Hindlimb muscle (tissue), 1 donor: ENCODE data around the gene CEP112. TPM values are rescaled to one million over a fixed set of nuclear protein-coding genes. Genes with fewer than 3 reads are reported as not detected.
"Not testable (repeated sequence)": the region's sequence is repeated elsewhere in the genome, so short reads cannot be mapped to it uniquely, and the experiment has no call there.

ENCODE experiments used
- DNase-seq: peaks from one replicate; pipeline ENCODE4 v3.0.0-alpha.2; 2013
- polyA plus RNA-seq: library from polyadenylated mRNA; unstranded; fragments of 120-200 nt; gene quantifications from one replicate; pipeline ENCODE4 v1.2.1, GENCODE V29; 2013; ENCODE audit not compliant: insufficient read length

CEP112 gene
- polyA plus RNA-seq, 1 donor: 14.8 TPM

DNA sequence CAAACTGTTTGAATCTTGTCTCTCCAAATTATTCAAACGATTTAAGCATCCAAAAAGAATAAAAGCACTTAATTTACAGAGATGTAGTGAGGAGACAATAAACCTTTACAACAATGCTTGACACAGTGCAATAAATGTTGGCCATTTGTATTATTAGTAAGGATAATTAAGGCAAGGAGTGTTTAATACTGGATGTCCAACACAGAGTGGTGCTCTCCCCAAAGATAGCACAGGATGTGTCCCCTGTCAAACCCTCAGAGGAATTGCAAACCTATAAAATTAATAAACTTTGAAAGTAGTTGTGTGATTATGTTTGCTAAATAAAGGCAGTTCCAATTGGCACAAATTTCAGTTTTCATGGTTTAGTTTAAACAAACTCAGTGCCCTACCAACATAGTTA, 377.5 kb downstream of the CEP112 start:
- no peak for DNase-seq

DNA sequence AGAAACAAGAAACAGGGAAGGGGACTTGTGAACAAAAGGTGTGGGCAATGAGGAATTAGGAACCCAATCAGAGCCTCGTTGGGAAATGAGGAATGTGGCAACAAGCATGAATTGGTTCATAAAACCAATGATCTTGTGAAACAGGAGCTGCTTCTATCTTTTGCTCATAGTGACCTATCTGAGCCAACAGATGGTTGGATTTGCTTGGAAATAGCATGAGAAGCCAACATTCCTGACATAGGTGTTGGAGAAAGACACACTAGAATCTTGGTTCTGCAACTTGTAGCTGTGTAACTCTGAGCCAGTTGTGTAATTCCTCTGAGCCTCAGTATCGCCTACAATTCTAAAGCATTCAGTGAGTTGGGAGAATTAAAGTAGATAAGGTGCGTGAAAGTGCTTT, 378.6 kb downstream of the CEP112 start:
- no peak for DNase-seq

DNA sequence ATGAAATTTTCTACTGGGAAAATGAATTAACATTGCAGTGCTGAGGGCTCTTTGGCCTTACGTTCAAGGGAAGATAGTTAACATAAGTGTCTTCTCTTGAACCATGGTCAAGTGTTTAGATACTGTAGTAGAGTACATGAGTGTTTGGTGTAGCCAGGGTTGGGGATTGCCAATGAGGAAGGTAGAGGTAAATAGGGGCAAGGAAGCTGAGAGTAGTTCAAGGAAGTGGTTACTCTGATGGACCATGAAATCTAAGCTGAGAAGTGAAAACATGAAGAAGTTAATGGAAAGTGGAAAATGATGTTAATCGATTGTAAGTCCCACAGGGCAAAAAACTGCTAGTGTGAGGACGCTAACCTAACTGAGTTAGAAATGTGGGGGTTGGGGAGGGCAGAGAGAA, 380.9 kb downstream of the CEP112 start:
- DNase-seq: no peak

DNA sequence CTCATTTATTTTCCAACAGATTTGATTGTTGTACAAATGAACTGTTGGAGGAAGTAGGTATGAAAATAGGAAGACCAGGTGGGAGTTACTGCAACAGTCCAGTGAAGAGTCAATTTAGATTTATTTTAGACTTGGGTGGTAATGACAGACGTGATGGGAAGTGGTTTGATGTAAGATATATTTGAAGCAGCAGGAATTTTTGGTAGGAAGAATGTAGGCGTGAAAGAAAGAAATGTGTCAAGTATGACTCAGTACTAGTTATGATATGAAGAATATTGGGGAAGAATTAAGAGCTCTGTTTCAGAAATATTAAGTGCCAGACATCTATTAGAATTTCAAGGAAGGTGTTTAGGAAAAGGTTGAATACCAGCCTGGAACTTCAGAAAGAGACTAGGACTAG, 382.6 kb downstream of the CEP112 start:
- no peak for DNase-seq

DNA sequence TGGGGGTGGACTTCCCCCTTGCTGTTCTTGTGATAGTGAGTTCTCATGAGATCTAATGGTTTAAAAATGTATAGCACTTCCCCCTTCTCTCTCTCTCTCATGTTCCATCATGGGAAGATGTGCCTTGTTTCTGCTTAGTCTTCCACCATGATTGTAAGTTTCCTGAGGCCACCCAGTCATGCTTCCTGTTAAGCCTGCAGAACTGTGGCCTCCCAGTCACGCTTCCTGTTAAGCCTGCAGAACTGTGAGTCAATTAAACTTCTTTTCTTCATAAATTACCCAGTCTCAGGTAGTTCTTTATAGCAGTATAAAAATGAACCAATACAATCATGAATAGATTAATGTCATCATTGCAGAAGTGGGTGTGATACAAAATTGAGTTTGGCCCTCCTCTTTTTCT, 383.4 kb downstream of the CEP112 start:
- not testable (repeated sequence) for DNase-seq

- DNase-seq: no peak
These were observed 384.6 kb downstream of the CEP112 start for GRCh38 chr17:65807361-65807760.

GRCh38 chr17:65801513-65801912, 390.4 kb downstream of the CEP112 start:
- DNase-seq: no peak

DNA sequence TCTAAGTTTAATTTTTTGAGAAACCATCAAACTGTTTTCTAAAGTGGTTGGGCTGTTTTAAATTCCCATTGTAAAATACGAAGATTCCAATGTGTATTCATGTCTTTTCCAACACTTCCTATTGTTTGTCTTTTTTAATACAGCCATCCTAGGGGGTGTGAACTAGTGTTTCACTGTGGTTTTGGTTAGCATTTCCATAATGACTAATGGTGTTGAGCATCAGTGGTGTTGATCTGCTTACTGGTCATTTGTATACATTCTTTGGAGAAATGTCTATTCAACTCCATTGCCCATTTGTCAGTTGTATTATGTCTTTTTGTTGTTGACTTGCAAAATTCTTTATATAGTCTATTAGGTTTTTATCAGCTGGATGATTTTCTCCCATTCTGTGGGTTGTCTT, 391.3 kb downstream of the CEP112 start:
- no peak for DNase-seq

DNA sequence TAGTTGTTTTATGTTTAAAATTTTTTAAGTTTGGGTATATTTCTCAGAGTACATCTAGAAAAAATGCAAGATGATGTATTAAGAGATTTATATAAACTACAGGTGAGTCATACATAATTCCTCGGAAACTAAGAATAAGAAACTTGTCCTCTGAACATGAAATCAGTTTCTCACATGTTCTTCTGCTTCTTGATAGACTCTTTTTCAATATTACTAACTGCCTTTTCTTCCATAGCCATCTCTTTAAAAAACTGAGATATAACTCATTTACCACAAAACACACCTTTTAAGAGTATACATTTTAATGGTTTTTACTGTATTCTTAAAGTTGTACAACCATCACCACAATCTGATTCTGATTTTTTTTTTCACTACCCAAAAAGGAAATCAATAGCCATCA, 392.1 kb downstream of the CEP112 start:
- no peak for DNase-seq

DNA sequence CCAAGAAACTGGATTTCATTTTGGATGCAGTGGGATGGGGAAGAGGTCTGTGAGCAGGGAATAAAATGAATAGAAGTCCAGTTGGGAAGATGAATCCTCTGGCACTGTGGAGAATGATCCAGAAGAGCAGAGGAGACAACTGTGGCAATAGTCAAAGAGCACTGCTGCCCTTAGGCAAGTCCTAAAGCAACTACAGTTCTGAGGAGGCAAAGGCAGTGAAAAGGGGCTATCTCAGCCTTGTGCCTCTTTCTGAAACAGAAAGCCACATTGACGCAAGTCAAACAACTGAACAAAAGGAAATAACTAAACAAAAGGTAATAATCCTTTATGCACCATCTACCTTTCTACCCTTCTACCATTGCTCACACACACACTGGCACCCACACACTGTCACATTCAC, 392.5 kb downstream of the CEP112 start:
- no peak for DNase-seq

- DNase-seq: no peak
These were observed 394.1 kb downstream of the CEP112 start for GRCh38 chr17:65797809-65798208.

- DNase-seq: no peak
These were observed 394.8 kb downstream of the CEP112 start for GRCh38 chr17:65797101-65797500.

DNA sequence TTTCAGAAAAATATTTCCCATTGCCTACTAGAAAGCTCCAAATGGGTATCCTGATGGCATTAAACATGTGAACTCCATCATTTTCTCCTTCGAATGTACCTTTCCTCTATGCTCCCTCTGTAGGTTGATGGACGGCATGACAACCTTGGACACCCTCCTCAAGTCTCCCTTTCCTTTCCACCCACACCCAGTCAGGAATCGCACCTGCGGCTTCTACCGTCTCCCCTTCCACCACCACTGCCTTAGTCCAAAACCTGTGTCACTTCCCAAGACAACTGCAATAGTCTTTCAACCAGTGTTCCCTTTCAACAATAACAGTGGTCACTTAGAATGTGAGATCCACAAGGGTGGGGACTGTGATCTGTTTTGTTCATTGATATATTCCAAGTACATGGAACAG, 397.4 kb downstream of the CEP112 start:
- DNase-seq: no peak

- DNase-seq: no peak
These were observed 401.7 kb downstream of the CEP112 start for GRCh38 chr17:65790241-65790640.

GRCh38 chr17:65787503-65787902, 404.4 kb downstream of the CEP112 start:
- no peak for DNase-seq

- no peak for DNase-seq
These were observed 405.5 kb downstream of the CEP112 start for GRCh38 chr17:65786479-65786878.

DNA sequence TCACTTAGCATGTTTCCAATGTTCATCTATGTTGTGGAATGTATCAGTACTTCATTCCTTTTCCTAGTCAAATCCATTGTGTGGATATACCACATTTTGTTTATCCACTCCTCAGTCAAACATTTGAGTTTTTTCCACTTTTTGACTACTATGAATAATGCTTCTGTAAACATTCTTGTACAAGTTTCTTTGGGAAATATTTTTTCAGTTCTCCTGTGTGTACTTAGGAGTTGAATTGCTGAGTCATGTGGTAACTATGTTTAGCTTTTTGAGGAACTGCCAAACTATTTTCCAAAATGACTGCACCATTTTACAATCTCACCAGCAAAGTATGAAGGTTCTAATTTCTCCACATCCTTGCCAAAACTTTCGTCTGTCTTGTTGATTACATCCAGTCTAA, 406.8 kb downstream of the CEP112 start:
- DNase-seq: peak; percentile 18

DNA sequence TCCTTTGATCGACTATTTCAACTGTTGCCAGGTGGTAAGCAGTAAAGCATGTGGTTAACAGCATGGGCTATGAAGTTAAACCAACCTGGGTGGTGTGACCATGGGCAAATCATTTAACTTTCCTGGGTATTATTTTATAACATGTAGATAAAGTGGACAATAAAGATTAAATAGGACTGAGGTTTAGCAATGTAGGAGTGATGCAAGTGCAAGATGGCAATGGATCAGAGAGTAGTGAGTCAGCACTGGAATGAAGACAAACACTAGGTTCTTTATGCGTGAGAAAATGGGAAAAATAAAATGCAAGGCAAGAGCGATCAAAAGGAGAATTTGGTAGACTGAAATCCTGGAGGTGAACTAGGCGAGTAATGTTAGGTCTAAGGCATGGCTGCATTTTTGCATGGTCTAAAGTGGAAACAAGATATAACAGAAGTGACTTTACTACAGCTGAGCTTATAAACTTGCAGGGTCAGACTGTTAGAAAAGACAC, 408.0 kb downstream of the CEP112 start:
- no peak for DNase-seq

- DNase-seq: not testable (repeated sequence)
These were observed 409.7 kb downstream of the CEP112 start for GRCh38 chr17:65782104-65782706.

GRCh38 chr17:65780111-65780510, 411.8 kb downstream of the CEP112 start:
- no peak for DNase-seq

DNA sequence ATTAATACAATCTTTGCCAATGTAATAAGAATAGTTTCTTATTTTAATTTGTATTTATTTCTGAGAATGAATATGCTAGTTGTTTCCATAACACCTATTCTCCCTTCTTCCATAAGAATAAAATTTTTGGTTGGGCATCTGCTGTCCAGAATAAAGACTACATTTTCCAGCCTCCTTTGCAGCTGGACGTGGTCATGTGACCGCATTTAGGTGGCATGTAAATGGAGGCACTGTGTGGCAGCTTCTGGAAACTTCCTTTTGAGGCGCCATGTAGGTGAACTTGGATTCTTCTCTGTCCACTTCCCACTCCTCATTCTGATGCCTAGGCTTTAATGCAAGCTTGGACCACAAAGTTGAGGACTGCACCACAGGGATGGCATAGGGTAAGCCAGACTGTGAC, 415.0 kb downstream of the CEP112 start:
- no peak for DNase-seq

DNA sequence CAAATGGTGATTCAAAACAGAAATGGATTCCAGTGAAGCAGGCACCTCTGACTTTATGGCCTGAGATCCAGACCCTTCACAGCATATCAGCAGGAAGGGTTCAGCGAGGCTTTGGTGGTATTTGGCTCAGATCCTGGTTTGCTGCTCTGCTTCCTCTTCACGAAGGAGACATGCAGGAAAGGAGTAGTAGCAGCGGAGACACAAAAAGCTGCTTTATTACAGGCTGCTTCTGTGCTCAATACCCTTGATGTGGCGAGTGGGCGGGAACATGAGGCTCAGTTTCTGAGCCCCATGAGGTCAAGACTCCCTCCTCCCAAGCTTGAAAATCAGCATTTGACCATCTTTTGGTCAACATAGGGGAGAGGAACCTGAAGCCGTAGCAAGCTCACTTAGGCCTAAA, 417.1 kb downstream of the CEP112 start:
- DNase-seq: no peak

GRCh38 chr17:65772989-65773388, 418.9 kb downstream of the CEP112 start:
- no peak for DNase-seq

DNA sequence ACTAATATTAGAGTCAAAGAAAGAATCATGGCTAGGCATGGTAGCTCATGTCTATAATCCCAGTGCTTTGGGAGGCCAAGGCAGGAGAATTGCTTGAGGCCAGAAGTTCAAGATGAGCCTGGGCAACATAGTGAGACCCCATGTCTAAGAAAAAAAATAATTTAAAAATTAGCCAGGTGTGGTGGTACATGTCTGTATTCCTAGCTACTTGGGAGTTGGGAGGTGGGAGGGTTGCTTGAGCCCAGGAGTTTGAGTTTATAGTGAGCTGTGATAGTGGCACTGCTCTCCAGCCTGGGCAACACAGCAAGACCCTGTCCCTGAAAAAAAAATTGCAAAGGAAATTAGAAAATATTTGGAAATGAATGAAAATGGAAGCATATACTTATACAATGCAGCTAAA, 420.2 kb downstream of the CEP112 start:
- DNase-seq: no peak

GRCh38 chr17:65763786-65764185, 428.1 kb downstream of the CEP112 start:
- no peak for DNase-seq
